EL (cell line): ENCODE measurements around the gene RGS9.
"Not testable (repeated sequence)": the region's sequence is repeated elsewhere in the genome, so short reads cannot be mapped to it uniquely, and the experiment has no call there.

Experiments
- DNase-seq: peaks from one replicate; pipeline ENCODE4 v3.0.0-alpha.2; 2016

Gene RGS9

DNA sequence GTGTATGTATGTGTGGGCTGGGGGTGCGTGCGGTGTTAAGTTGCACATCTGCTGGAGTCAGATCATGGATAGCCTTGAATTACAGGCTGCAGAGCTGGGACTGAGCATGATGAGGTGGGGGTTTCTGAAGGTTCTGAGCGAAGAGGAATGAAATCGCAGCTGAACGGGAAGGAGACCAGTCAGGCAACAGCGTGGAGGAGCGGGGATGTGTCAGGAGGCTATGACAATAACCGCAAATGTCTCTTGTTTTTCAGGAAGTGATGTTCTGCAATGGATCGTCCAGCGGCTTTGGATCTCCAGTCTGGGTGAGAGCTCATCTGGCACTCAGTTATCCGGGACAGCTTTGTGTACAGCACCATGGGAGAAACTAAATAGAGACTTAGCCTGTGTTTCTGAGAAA is 20.9 kb downstream of the RGS9 start:
- no peak for DNase-seq

DNA sequence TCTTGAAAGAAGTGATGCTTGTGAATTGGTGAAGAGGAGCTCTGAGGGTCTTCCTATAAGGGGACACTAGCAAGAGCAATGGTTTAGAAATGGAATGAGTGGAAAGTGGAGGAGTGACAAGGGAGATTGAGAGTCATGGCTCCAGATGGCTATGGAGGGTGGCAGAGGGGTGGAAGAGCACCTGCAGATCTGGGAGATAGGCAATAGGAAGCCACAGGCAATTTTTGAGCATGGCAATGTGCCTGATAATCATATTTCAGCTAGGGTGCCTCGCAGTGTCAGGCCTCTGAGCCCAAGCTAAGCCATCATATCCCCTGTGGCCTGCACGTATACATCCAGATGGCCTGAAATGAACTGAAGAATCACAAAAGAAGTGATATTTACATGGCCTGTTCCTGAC is 21.5 kb downstream of the RGS9 start:
- DNase-seq = no peak

DNA sequence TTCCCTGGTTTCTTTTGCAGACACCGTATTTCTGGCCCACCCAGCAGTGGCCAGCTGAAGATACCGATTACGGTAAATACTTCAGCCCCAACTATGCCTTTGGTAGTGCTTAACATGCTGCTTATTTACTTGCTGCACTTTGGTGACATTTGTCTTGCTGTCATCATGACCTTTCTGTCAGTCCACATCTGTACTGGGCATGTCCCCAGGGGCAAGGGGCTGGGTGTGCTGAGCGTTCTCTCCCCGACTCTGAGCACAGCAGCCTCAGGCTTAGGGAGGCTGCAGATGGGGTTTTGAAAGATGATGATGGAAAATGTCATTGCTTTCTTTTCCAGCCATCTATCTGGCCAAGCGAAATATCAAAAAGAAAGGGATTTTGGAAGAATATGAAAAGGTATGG is 23.3 kb downstream of the RGS9 start:
- no peak for DNase-seq

DNA sequence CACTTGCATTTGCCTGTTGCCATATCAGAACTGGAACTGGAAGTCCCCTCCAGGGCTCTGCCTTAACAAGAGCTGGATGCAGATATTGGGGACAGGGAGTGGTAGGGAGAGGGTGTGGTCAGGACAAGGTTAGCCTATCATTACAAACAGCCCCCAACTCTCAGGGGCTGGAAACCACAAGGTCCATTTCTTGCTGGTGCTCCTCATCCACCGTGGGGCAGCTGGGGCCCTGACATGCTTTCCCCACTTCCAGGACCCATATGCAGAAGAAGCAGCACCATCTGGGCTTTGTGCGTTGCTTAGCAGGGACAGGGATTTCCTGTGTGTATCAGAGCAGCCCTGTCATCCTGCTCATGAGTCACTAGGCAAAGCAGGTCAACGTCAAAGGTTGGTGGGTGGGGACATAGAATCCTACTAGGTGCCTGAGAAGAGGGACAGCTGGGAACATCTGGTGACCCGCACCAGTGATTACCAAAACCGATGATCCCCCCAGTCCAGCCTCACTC is 26.9 kb downstream of the RGS9 start:
- peak; percentile 66 for DNase-seq

DNA sequence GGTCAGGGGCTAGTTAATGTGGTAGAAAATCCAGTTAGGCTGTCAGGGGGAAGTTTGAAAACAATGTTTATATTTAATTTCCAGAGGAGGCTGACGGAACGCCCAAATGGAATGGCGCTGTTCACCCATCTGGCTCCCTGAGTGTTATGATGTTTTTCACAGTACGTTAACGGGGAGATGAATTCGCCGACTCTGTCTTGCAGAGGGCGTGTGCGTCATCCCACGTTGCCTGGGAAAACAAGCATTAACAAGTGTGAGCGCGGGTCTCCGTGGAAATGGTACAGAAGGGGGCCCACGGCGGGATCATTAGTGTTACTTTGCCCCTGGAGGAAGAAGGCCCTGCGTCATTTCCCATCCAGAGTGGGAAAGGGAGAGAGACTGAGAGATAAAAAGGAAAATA is 29.6 kb downstream of the RGS9 start:
- no peak for DNase-seq

DNA sequence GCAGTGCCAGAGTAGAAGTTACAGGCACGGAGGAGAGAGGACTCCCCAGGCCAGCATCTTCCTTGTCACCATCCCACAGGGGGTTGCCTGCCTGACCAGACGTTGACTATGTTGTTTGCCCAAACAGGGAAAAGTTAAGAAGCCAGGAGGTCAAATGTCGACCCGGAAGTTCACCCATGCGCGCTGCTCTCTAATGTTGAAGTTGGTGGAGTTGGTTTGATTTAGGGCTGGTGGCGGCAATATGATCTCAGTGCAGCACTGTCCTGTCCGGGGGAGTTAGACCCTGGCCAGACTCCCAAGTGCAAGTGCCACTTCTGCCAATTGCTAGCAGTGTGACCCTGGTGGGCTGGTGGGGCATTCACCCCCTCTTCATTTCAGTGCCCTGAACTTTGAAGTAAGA is 30.4 kb downstream of the RGS9 start:
- no peak for DNase-seq

DNA sequence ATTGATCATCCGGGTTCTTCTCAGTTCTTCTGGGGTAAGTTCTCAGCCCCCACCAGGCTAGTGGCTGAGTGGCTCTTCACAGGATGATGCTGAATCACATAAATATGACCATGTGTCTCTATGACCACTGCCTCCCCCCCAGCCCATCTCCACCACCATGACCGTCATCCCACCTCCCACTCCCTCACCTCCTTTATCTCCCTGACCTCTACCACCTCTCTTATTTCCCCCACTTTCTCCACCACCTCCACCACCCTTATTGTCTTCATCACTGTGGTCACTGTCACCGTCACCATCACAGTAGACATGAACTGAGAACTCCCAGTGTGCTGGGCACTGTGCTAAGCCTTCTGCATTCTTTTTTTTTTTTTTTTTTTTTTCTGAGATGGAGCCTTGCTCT is 32.5 kb downstream of the RGS9 start:
- DNase-seq = no peak

DNA sequence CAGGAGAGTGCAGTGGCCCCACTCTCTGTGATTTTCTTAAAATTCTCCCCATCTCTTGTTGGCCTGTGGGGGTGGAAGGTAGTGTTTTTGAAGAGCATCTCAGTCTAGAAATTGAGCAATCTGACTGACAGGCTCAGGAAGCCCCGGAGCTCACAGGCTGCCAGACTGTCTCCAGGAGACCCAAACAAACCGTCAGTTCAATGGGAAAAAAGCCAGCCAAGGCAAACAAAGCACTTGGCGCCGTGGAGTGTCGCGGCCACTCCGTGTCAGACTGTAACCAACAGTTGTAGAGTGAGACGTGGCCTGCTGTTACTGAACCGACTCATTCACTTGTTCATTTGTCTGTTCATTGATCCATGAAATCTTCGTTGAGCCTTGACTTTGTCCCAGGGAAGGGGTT is 33.7 kb downstream of the RGS9 start:
- DNase-seq = no peak

DNA sequence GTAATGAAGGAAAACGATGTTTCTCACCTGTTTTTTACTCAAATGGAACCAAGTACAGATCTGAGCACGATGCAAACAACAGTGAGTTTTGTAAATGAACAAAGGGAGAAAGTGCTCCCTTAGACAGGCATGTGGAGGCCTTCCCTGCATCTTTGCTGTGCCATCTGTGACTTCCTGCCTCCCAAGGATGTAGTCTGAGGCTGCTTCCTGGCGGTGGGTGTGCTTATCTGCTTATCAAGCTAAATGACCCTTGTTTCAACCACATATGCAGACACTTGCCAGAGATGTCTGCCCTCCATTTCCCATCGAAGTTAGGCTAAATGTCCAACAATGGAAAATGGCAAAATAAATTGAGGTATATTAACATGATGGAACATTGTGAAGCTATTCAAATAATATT is 34.6 kb downstream of the RGS9 start:
- DNase-seq = no peak

DNA sequence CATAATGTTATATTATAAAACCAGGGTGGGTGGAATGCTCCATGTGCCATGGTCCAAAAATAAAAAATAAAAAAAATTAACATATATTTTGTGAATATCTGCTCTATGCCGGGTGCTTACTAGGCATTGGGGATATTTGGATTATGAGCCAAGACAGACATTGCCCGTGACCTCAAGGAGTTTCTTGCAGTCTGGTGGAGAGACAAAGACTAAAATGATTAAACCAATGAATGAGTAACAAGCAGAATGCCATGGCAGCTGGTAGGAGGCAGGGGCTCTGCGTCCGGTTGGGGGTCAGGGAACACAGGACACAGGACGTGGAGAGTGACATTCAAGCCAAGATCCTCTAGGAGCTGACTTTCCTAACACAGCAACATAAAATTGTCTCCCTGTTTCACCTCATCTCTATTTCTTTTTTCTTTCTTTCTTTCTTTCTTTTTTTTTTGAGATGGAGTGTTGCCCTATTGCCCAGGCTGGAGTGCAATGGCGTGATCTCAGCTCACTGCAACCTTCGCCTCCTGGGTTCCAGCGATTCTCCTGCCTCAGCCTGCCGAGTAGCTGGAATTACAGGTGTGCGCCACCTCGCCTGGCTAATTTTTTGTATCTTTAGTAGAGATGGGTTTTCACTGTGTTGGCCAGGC is 35.4 kb downstream of the RGS9 start:
- no peak for DNase-seq

DNA sequence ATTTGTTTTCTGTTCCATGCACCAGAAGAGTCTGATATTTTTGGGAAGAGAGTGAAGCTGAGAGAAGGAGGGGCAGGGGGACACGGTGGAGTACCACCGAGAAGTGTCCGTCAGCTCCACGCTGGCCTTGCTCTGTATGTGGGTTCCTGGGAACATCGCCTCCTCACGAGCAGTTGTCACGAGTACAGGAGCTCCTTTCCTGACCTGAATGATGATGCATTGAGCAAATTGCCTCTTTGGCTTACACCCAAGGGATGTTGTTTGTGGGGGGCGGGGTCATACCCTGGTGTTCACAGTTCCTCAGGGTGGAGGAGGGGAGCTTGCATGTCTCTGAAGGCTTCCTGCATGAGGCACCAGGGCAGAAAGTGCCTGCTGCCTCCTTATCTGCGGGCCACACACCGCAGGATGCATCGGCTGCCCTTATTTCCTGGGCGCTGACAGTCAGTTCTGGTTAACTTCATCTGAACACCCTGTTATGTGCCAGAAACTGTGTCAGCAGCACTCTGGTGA is 36.2 kb downstream of the RGS9 start:
- peak; percentile 61 for DNase-seq

DNA sequence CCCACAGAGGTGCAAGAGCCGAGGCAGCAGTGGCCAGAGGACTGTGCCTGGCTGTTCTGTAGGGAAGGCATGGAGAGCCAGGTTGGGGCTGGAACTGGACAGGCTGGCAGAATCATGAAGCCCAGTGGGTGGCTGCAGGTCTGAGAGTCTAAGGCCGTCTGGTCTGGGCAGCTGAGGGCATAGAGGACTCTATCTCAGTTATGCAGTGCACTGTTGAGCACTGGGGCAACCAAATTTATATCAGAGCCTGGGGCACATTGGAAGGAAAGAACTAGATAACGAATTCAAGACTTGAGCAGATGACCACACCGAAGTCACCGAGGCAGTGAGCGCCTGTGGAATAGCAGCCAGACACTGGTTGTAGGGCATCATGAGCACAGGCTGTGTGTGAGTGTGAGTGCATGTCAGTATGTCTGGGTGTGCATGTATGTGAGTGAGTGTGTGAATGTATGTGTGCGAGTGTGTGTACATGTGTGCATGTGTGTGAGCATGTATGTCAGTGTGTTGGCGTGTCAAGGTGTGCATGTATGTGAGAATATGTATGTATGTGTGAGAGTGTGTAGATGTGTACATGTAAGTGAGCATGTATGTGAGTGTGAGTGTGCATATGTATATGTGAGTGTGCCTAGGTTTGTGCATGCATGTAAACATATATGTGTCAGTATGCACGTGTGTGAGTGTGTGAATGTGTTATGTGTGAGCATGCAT is 37.0 kb downstream of the RGS9 start:
- no peak for DNase-seq

DNA sequence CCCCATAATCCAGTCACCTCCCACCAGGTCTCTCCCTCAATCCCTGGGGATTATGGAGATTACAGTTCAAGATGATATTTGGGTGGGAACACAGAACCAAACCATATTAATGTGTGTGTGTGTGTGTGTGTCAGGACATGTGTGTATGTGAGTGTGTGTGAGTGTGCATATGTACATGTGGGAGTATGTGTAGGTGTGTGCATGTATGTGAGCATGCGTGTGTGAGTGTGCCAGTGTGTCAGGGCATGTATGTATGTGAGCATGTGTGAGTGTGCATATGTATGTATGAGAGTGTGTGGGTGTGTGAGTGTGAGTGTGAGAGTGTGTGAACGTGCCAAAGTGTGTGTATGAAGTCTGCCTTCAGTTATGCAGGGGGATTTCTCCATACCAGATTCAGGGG is 37.8 kb downstream of the RGS9 start:
- DNase-seq = no peak

DNA sequence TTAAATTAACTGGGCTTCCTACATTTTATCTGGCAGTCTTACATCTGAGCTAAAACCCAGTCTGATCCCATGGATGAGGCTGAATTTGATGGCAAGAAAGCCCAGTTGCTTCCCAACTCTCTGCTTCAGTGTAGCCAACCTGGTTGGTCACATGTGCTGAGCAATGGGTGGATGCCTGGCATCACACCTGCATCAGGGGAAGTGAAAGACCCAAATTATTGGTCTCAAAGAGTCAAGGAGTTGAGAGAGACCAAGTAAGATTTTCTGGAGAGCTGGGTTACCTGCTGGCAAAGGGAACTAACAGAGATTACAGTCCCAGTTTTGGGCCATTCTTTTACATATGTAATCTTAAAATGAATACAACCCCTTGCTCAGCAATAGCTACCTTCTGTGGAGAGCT is 38.8 kb downstream of the RGS9 start:
- DNase-seq = no peak

DNA sequence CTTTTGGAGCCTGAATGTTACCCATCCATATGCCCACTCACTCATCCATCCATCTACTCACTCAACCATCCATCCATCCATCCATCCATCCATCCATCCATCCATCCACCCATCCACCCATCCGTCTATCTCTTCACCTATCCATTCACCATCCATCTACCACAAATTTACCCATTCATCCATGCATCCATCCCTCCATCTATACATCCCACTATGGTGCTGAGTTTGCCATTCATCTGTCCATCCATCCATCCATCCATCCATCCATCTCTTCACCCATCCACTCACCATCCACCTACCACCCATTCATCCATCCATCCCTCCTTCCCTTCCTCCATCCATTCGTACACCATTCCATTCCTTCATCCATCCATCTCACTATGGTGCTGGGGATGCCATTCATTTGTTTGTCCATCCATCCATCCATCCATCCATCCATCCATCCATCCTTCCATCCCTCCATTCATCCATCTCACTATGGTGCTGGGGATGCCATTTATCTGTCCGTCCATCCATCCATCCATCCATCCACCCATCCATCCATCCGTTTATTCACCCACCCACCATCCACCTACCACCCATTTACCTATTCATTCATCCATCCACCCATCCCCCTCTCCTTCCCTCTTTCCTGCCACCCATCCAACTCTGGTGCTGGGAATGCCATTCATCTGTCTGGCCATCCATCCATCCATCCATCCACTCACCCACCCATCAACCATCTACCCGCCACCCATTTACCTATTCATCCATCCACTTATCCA is 39.7 kb downstream of the RGS9 start:
- DNase-seq = no peak

DNA sequence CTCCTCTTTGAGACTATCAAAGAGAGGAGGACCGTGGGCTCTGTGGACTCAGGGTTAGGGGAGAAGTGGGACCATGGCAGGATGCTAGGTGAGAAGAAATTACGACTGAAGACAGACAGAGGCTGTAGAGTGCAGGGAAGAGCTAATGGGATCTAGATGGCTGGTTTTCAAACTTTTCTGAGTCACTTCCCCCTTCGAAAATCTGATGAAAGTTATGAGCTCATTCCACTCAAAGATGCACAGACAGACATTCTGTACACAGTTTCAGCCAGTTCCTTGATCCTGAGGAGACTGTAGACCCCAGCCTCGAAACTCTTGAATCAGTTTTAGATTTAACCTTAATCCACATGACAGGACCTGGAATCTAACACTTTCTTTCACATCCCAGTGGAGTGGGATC is 40.7 kb downstream of the RGS9 start:
- DNase-seq = peak; percentile 68

DNA sequence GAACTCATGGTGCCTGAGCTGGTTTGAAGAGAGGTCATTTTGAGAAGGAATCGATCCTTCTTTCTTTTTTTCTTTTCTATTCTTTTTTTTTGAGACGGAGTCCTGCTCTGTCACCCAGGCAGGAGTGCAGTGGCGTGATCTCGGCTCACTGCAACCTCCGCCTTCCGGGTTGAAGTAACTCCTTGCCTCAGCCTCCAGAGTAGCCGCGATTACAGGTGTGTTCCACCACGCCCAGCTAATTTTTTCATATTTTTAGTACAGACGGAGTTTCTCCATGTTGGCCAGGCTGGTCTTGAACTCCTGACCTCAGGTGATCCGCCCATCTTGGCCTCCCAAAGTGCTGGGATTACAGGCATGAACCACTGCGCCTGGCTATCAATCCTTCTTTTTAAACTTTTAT is 43.1 kb downstream of the RGS9 start:
- not testable (repeated sequence) for DNase-seq

DNA sequence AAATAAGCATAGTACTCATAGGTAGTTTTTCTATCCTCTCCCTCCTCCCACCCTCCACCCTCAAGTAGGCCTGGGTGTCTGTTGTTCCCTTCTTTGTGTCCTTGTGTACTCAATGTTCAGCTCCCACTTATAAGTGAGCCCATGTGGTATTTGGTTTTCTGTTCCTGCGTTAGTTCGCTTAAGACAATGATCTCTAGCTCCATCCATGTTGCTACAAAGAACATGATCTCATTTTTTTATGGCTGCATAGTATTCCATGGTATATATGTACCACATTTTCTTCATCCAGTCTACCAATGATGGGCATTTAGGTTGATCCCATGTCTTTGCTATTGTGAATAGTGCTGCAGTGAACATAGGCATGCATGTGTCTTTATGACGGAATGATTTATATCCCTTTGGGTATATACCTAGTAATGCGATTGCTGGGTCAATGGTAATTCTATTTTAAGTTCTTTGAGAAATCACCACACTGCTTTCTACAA is 43.6 kb downstream of the RGS9 start:
- not testable (repeated sequence) for DNase-seq

DNA sequence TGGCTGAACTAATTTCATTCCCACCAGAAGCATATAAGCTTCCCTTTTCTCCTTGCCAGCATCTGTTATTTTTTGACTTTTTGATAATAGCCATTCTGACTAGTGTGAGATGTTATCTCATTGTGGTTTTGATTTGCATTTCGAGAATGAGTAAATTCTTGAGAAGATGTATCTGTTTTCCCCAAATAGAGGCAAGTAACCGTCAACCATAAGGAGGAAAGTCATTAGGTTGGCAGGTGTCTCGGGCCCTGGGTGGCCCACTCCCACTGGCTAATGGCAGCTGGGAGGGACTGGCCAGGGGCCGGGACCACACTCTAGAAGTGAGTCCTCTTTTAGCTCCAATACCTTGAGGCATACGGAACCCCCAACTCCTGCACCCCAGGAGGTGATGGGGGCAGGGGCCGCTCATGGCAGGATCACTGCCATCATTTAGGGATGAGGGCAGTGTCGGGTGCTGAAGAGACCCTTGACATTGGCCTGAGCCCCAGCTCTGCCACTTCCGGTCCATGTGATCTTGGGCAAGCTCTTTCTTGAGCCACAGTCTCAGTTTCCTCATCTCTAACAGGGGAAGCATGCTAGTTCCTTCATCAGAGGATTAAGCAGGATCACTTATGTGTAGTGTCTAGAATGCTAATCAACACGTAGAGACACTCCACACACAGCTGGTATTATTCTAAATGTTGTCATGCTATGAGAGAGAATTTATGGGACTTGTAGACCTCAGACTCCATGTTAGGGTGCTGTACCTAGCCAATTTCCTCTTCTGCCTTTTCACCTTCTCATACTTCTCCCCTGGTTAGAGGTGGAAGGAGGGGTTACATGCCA is 44.3 kb downstream of the RGS9 start:
- no peak for DNase-seq

DNA sequence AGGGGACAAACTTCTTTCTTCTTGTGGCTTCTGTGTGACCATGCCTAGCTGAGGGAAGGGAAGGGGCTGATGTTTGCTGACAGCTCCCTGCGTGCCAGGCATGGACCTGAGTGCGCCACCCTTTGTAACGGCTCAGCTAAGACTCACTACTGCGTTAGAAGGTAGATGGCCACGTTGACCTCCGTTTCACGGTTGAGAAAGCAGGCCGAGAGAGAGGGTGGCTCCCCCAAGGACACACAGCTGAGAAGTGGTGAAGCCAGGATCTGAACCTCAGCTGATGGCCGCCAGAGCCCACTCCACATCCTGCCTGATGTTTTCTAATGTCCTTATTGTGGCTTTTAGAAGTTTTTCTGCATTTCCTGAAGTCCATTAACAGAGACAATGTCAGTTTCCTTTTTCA is 45.1 kb downstream of the RGS9 start:
- DNase-seq = no peak

DNA sequence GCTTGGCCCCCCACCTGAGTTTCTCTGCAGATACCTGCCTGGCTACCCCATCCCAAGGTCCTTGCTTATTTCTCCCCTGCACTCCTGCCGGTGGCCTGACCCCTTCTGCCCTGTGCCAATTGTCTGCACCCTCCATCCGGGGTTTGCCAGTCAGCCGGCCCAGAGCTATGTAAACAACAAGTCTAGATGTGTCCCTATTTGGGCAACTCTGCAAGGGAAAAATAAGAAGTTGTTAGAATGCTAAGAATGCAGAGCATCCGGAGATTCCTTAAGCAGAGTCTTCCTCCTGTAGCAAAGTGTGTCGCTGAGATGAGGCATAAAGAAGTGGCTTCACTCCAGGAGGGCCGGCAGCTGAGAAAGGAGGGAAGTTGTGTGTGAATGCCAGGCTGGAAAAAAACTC is 46.6 kb downstream of the RGS9 start:
- DNase-seq = peak; percentile 92

DNA sequence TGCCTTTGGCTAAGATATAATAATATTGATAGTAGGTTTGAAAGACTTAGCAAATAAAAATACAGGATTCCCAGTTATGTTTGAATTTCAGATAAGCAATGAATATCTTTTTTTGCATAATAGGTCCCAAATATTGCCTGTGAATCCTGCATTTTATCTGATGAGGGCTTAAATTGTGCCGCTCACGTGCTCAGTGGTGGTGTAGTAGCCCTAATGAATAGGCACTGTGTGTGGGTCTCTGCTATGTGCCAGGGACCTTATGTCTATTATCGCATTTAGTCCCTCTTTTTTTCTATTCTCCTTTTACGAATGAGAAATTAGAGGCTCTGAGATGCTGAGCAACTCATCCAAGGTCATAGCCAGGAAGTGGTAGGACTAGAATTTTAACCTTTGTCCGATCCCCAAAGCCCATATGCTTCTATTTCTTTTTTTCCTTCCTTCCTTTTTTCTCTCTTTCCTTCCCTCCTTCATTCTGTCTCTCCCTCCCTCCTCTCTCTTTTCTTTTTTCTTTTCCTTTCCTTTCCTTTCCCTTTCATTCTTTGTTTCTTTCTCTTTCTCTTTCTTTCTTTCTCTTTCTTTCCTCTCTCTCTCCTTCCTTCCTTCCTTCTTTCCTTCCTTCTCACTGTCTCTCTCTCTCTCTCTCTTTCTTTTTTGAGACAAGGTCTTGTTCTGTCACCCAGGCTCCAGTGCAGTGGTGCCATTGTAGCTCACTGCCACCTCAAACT is 47.2 kb downstream of the RGS9 start:
- no peak for DNase-seq
